Measurements from ENCODE around the gene PDE4C.

DNA sequence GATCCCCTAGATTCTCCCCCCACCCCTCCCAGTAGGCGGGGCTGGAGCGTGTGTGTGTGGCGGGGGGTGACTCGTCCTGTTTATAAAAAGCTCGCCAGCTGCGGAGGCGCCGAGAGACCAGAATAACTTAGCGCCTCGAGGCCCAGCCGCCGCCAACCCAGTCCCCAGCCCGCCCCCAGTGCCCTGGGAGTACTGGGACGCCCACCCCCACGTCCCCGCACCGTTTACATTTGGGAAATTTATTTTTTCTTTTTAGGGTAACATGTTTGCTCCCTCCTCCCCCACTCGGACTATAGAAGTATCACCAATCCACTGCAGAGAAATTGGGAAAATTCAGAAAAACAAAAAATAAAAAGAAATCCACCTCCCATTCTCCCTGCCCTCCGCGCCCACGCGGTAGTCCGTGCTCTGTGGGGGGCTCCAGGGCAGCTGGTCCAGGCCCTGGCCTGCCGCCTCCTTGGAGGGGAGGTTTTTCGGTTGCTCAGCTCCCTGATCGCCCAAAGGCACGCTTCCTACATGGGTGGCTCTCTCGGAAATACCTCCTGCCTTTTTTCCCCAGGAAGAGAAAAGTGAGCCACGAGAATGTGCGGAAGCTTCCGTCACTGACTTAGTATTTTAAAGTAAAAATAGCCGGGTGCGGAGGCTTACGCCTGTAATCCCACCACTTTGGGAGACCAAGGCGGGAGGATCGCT, 20.9 kb downstream of the PDE4C start:
- no peak for TF ChIP-seq CTCF (IDR thresholded peaks at IDR 0.05)
- TF ChIP-seq POLR2A (IDR thresholded peaks at IDR 0.05) = peak; percentile 57 to 60

Data from heart left ventricle (tissue), 13 donors.